HG02759 (cell line): ENCODE measurements around the gene RANBP10.

ENCODE experiments used
- ATAC-seq: cut with Tn5 transposase; IDR thresholded peaks from one replicate; pipeline ENCODE4 v1.9.1; 2021; ENCODE audit warnings: mild to moderate bottlenecking, moderate library complexity; ENCODE audit not compliant: unreplicated experiment

RANBP10 gene

GRCh38 chr16:67679935-67680897, 126.1 kb downstream of the RANBP10 start:
- ATAC-seq = no peak

DNA sequence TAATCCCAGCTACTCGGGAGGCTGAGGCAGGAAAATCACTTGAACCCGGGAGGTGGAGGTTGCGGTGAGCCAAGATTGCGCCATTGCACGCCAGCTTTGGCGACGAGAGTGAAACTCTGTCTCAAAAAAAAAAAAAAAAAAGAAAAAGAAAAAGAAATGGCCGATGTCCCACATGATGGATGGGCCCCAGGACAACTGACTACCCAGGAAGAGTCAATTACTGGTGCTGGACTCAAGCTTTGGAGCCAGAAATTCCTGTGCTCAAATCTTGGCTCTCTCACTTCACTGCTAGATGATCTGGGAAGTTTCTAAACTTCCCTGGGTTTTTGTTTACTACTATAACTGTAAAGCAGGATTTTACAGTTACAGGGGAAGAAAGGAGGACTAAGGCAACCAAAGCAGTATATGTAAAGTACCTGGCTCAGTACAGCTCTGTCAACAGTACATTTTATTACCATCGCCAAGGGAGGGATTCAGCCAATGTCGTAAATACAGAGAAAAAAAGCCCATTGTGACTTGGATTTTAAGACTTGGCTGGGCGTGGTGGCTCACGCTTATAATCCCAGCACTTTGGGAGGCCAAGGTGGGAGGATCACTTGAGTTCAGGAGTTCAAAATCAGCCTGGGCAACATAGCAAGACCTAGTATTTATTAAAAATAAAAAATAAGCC, 127.9 kb downstream of the RANBP10 start:
- no peak for ATAC-seq

GRCh38 chr16:67677712-67678111, 128.6 kb downstream of the RANBP10 start:
- ATAC-seq = no peak

- ATAC-seq = no peak
These were observed 129.4 kb downstream of the RANBP10 start for GRCh38 chr16:67676939-67677338.

DNA sequence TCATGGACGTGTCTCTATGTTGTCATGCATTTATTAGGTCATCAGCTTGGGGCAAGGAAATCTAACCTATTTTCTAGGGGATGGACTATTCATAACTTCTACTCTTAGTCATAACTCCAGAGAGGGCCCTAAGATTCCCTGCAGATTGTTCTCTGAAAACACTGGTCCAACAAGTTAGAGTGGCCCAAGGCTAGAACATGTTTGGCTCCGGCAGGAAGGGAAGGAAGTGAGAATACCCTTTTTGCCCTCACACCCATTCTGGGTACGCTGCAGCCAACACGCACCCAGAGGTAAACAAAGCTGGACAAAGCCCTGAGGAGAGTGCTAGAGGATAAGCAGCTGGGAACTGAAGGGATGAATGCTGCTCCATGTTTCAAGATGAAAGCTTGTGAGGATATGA, 129.8 kb downstream of the RANBP10 start:
- ATAC-seq = no peak

DNA sequence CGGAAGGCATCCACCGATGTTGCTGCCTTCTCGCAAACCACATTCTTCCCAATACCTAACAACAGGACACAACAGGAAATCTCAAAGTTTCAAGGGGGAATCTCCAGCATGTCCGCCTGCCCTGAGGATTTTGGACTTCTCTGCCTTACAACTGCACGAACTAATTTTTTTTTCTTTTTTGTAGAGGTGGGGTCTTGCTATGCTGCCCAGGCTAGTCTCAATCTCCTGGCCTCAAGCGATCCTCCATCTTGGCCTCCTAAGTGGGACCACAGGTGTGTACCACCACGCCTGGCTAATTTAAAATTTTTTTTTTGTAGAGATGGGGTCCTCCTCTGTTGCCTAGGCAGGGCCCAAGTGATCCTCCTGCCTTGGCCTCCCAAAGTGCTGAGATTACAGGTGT, 130.4 kb downstream of the RANBP10 start:
- ATAC-seq = no peak

- ATAC-seq = no peak
These were observed 130.8 kb downstream of the RANBP10 start for GRCh38 chr16:67675579-67675935.

GRCh38 chr16:67674851-67675578, 131.3 kb downstream of the RANBP10 start:
- no peak for ATAC-seq

DNA sequence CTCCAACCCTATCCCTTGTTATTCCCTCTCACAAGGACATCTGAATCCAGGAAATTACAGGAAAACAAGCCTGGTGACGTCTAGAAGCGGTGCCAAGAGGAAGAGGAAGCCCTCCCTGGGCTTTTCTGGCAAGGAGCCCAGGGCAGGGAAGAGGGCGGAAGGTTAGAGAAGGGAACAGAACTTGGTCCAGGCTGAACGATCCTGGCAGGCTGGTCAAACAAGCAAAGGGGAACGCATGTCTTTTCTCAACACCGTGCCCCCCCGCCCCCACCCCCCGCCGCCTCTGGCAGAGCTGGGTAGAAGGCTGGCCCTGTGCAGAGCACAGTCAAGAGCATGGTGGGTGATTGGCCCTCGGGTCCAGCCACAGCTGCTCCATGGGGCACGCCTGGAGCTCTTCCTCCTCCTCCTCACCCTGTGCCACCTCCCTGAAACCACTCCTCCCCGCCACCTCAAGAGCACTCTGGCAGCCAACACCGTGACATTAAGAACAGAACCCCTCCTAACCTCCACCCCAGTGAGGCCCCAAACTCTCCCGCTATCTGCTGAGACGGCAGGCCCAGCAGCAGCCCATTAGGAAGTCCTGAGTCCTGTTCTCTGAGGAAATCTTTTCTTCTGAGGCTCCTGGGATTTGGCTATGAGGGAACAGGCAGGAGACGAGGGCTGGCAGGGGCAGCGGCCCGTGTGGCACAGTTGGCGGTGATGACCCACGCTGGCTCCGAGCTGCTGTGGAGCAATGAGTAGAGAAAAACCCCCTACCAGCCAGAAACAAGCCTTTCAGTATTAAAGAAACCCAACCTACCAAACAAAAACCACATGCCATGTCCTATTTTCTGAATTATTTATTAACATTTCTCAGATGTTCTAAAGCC, 132.4 kb downstream of the RANBP10 start:
- ATAC-seq = no peak
